HG02943 (cell line): ENCODE data around the gene LDLRAP1.

ENCODE experiments used
- ATAC-seq: cut with Tn5 transposase; IDR thresholded peaks from one replicate; pipeline ENCODE4 v1.9.1; 2021; ENCODE audit warnings: mild to moderate bottlenecking, low read depth, moderate library complexity; ENCODE audit not compliant: unreplicated experiment

The LDLRAP1 gene

GRCh38 chr1:25618433-25618808, 75.0 kb downstream of the LDLRAP1 start:
- ATAC-seq, result no peak
